Measurements from ENCODE around the gene HCRT. TPM values are rescaled to one million over a fixed set of nuclear protein-coding genes. Genes with fewer than 3 reads are reported as not detected.
A peak's percentile ranks its signal among the peaks of the same experiment; 100 is the strongest.

HCRT gene
- total RNA-seq, 2 donors from 2014 or later = not detected

DNA sequence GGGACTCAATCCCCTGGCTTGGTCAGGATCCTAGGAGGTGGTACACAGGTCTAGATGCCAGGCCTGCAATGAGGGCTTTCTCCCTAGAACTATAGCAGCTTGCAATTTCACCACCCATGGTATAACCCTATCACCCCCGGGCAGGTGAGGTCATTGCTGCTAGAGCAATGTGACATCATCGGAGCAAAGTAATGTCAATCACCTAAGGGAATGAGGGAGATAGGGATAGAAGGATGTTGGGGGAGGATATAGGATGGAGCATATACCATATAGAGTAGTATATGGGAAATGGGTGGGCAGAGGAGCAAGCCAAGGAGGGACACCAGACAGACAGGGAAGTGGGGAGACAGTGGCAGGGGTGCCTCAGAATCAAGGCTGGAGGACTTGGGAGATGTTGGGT, 7.6 kb downstream of the HCRT start:
- Histone ChIP-seq H3K4me1 (ENCODE audit: control insufficient read depth, insufficient read depth, low read length) (no peaks in the 10 kb centered on the region), H3K27ac (ENCODE audit: low read depth, low read length) (no peak overlapping the region), H3K36me3 (ENCODE audit: control insufficient read depth, insufficient read depth, low read length) (no peaks in the 10 kb centered on the region), H3K4me3 (ENCODE audit: low read length) (no peak overlapping the region), H3K9ac (ENCODE audit: extremely low read depth, low read length, poor library complexity, severe bottlenecking) (no peak overlapping the region), H3K27me3 (ENCODE audit: control insufficient read depth, insufficient read depth, low read length, poor library complexity, severe bottlenecking) (peaks cover 48% of the 10 kb centered on the region), H3K9me3 (ENCODE audit: control insufficient read depth, low read length) (no peaks in the 10 kb centered on the region)
- Mint-ChIP-seq H3K27me3 (ENCODE audit: insufficient read depth) (peaks cover 54% of the 10 kb centered on the region), H3K36me3 (ENCODE audit: low read depth) (no peaks in the 10 kb centered on the region), H3K27ac (no peak overlapping the region), H3K9me3 (no peaks in the 10 kb centered on the region), H3K4me3 (no peak overlapping the region), H3K4me1 (peaks cover 4% of the 10 kb centered on the region)
- no peak for DNase-seq
- TF ChIP-seq, protein P1, sequence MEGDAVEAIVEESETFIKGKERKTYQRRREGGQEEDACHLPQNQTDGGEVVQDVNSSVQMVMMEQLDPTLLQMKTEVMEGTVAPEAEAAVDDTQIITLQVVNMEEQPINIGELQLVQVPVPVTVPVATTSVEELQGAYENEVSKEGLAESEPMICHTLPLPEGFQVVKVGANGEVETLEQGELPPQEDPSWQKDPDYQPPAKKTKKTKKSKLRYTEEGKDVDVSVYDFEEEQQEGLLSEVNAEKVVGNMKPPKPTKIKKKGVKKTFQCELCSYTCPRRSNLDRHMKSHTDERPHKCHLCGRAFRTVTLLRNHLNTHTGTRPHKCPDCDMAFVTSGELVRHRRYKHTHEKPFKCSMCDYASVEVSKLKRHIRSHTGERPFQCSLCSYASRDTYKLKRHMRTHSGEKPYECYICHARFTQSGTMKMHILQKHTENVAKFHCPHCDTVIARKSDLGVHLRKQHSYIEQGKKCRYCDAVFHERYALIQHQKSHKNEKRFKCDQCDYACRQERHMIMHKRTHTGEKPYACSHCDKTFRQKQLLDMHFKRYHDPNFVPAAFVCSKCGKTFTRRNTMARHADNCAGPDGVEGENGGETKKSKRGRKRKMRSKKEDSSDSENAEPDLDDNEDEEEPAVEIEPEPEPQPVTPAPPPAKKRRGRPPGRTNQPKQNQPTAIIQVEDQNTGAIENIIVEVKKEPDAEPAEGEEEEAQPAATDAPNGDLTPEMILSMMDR (conservative IDR thresholded peaks at IDR 0.05) = no peak
- 96 to 100% methylated on average over 2 of the region's 2 CpGs for WGBS, 2 experiments (ENCODE audit: insufficient coverage in 1 of 2, insufficient read length in 1 of 2)

GRCh38 chr17:42174126-42174783, 11.0 kb downstream of the HCRT start:
- TF ChIP-seq, protein P1 (conservative IDR thresholded peaks at IDR 0.05) = no peak
- Mint-ChIP-seq H3K27me3 (ENCODE audit: insufficient read depth) (peaks cover 25% of the 10 kb centered on the region), H3K9me3 (no peaks in the 10 kb centered on the region), H3K27ac (no peak overlapping the region), H3K36me3 (ENCODE audit: low read depth) (no peaks in the 10 kb centered on the region), H3K4me3 (no peak overlapping the region), H3K4me1 (no peaks in the 10 kb centered on the region)
- no peaks in the 10 kb centered on the region for H3K36me3 ChIP-seq (ENCODE audit: control insufficient read depth, insufficient read depth, low read length)
- H3K27me3 ChIP-seq (ENCODE audit: control insufficient read depth, insufficient read depth, low read length, poor library complexity, severe bottlenecking) = peaks cover 13% of the 10 kb centered on the region
- no peaks in the 10 kb centered on the region for H3K4me1 ChIP-seq (ENCODE audit: control insufficient read depth, insufficient read depth, low read length)
- WGBS, 2 experiments (ENCODE audit: insufficient coverage in 1 of 2, insufficient read length in 1 of 2) = 82 to 85% methylated on average over 10 to 14 of the region's 14 CpGs
- no peak overlapping the region for H3K9ac ChIP-seq (ENCODE audit: extremely low read depth, low read length, poor library complexity, severe bottlenecking)
- H3K27ac ChIP-seq (ENCODE audit: low read depth, low read length) = no peak overlapping the region
- H3K4me3 ChIP-seq (ENCODE audit: low read length) = no peak overlapping the region
- H3K9me3 ChIP-seq (ENCODE audit: control insufficient read depth, low read length) = no peaks in the 10 kb centered on the region
- DNase-seq = no peak

DNA sequence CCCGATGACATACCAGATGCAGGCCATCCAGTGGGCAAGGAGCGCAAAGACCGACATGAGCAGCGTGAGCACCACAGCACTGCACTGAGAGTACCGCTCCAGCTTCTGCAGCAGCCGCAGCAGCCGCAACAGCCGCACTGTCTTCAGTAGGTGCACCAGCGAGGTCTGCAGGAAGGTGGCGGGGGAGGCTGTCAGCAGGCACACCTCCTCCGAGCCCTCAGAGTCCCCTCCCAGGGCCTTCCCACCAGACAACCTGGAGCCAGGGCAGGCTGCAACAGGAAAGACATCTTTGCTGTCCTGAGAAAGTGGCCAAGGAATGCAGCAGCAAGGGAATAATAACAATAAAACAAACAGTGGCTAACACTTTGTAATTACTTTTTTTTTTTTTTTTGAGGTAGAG, 13.4 kb downstream of the HCRT start:
- Histone ChIP-seq H3K27me3 (ENCODE audit: control insufficient read depth, insufficient read depth, low read length, poor library complexity, severe bottlenecking) (no peaks in the 10 kb centered on the region), H3K9me3 (ENCODE audit: control insufficient read depth, low read length) (no peaks in the 10 kb centered on the region), H3K36me3 (ENCODE audit: control insufficient read depth, insufficient read depth, low read length) (no peaks in the 10 kb centered on the region), H3K4me1 (ENCODE audit: control insufficient read depth, insufficient read depth, low read length) (no peaks in the 10 kb centered on the region), H3K4me3 (ENCODE audit: low read length) (no peak overlapping the region), H3K9ac (ENCODE audit: extremely low read depth, low read length, poor library complexity, severe bottlenecking) (no peak overlapping the region), H3K27ac (ENCODE audit: low read depth, low read length) (no peak overlapping the region)
- Mint-ChIP-seq H3K27me3 (ENCODE audit: insufficient read depth) (peaks cover 12% of the 10 kb centered on the region), H3K36me3 (ENCODE audit: low read depth) (no peaks in the 10 kb centered on the region), H3K27ac (no peak overlapping the region), H3K4me3 (no peak overlapping the region), H3K4me1 (no peaks in the 10 kb centered on the region), H3K9me3 (no peaks in the 10 kb centered on the region)
- DNase-seq = peak; percentile 75
- TF ChIP-seq, protein P1 (conservative IDR thresholded peaks at IDR 0.05) = peak; percentile 33
- 69 to 74% methylated on average over 6 to 11 of the region's 11 CpGs for WGBS, 2 experiments (ENCODE audit: insufficient coverage in 1 of 2, insufficient read length in 1 of 2)

All from endodermal cell (in vitro differentiated cells).